ENCODE measurements around the gene HYAL3.

The HYAL3 gene

GRCh38 chr3:50270422-50271224, 28.6 kb downstream of the HYAL3 start:
- TF ChIP-seq, protein P1, sequence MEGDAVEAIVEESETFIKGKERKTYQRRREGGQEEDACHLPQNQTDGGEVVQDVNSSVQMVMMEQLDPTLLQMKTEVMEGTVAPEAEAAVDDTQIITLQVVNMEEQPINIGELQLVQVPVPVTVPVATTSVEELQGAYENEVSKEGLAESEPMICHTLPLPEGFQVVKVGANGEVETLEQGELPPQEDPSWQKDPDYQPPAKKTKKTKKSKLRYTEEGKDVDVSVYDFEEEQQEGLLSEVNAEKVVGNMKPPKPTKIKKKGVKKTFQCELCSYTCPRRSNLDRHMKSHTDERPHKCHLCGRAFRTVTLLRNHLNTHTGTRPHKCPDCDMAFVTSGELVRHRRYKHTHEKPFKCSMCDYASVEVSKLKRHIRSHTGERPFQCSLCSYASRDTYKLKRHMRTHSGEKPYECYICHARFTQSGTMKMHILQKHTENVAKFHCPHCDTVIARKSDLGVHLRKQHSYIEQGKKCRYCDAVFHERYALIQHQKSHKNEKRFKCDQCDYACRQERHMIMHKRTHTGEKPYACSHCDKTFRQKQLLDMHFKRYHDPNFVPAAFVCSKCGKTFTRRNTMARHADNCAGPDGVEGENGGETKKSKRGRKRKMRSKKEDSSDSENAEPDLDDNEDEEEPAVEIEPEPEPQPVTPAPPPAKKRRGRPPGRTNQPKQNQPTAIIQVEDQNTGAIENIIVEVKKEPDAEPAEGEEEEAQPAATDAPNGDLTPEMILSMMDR (IDR thresholded peaks at IDR 0.05; ENCODE audit: low read depth, low read length): no peak
- peak overlapping the region; percentile 56 for H3K4me3 ChIP-seq (ENCODE audit: low read depth, low read length)

GRCh38 chr3:50269977-50270413, 29.2 kb downstream of the HYAL3 start:
- TF ChIP-seq, protein P1 (IDR thresholded peaks at IDR 0.05; ENCODE audit: low read depth, low read length): no peak
- peak overlapping the region; percentile 56 for H3K4me3 ChIP-seq (ENCODE audit: low read depth, low read length)

DNA sequence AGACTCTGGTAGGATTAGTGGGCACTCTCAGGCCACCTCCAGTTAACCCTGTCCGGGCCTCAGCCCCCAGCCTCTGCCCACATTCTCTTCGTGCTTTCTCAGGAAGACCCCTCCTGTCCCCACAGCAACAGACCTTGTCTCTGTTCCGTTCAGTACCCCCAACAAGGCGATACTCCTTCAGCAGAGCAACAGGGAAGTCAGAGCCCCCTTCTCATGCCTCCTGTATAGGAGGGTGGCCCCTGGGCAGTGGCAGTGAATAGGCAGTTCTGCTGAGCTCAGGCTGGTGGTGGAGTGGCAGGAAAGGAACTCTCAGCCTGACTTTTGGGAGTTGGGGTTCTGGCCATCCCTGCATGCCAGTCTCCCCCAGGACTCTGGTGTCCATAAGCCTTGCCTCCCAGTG, 29.7 kb downstream of the HYAL3 start:
- TF ChIP-seq, protein P1 (IDR thresholded peaks at IDR 0.05; ENCODE audit: low read depth, low read length): no peak
- H3K4me3 ChIP-seq (ENCODE audit: low read depth, low read length): peak overlapping the region; percentile 56

DNA sequence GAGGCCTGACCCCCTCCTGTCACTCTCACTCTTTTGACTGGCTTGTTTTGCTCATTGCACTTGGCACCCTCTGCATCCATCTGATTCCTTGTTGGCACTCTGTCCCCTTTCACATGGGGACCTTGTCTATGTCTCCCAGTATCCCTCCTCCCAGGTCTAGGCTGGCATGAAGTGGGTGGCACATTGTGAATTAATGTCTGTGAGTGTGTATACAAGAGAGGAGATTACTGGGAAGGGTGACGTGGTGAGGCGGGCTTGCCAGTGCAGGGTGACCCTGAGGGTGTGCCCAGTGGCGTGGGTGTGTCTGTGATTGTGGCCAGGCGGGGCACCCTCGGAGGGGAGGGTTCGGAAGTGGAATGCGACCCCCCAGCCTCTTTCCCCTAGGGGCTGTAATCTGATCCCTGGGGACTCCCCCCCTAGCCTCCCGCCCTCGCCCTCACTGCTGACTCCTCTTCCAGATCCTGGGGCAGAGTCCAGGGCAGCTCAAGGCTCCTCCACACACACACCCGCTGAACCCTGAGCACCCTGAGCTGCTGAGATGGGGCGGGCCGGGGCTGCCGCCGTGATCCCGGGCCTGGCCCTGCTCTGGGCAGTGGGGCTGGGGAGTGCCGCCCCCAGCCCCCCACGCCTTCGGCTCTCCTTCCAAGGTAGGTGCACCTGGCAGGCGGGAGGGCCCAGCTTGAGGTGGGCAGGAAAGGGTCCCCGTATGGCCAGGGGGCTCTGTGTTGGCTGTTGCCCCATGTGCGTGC, 30.3 kb downstream of the HYAL3 start, which contains the start of gene SEMA3B:
TSS of gene SEMA3B (plus strand) at position 445 of the 749 bp plus-strand sequence. CDS start at position 539, 94 bp downstream.
- TF ChIP-seq, protein P1 (IDR thresholded peaks at IDR 0.05; ENCODE audit: low read depth, low read length): no peak
- peak within 1 kb of the TSS; percentile 56 for H3K4me3 ChIP-seq (ENCODE audit: low read depth, low read length)

- H3K4me3 ChIP-seq (ENCODE audit: low read depth, low read length): no peak overlapping the region; the same call in 1 of the 2 replicates
- TF ChIP-seq, protein P1 (IDR thresholded peaks at IDR 0.05; ENCODE audit: low read depth, low read length): no peak
Observed at GRCh38 chr3:50268276-50268675, 30.9 kb downstream of the HYAL3 start.

DNA sequence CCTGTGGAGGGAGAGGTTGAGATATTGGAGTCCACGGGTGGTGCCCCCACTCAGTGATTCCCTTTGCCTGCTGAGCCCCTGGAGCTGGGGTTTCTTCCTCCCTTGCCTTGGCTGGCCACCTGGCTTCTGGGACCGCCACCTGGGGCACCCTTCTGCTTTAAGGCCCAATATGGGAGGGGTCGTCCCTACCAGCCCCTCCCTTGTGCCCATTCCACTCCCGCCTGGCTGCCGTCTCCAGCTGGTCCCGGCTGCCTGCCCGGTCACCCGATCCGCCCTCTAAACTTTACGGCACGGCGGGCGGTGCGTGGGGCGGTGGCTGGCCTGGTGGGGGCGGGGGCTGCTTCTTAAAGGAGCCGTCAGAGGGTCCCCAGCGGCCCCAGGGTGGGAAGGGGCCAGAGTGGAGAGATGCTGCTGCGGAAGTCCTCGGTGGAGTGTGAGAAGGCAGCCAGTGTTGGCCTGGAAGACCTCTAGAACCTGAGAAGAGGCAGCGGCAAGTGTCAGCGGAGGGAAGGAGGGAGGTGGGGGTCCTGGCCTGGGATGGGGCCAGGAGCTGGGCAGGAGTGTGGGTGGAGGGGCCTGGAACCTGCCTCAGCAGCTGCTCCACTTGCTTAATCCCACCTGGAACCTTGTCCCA, 31.8 kb downstream of the HYAL3 start:
- peak overlapping the region; percentile 59 for H3K4me3 ChIP-seq (ENCODE audit: low read depth, low read length)
- TF ChIP-seq, protein P1 (IDR thresholded peaks at IDR 0.05; ENCODE audit: low read depth, low read length): no peak
